ENCODE results near the gene AGPAT4. TPM values are rescaled to one million over a fixed set of nuclear protein-coding genes. Genes with fewer than 3 reads are reported as not detected.

AGPAT4 gene
- total RNA-seq, 6 experiments from 2014 or later, result 0.42 to 1.7 (median 0.78) TPM

DNA sequence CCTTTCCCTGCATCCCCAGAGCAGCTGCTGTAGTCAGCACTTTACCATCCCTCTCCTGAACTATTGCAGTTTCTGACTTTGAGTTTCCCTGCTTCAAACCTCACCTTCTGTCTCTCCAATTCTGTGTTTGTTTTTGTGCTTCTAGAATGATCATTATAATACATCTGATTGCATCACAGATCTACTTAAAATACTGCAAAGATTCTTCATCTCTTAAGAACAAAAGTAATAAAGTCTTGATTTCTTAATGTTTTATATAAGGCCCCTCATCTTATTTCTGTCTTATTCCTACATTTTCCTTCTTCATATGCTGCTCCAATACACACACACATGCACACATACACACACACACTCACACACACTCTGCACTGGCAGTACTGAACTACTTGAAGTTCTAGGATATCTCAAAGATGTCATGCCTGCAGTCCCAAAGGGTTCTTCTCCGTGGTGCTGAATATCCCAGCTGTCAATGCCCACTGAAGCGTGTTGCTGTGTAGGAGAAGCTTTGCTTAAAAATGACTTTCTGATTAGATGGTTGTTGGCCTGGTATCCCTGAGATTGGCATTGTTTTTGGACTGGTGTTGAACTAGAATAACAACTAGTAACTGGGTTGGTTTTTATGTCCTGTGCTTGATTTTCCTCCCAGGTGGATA is 185.1 kb downstream of the AGPAT4 start:
- Histone ChIP-seq H3K36me3 (peaks cover 0 to 79% (median 21%) of the 10 kb centered on the region in 4 donors), H3K4me3 (no peak overlapping the region), H3K4me1 (no peaks in the 10 kb centered on the region), H3K27me3 (no peaks in the 10 kb centered on the region), H3K9me3 (no peaks in the 10 kb centered on the region), H3K27ac (no peak overlapping the region)
- WGBS (ENCODE audit: insufficient coverage, low coverage, low lambda C conversion rate, missing lambda C conversion rate), result 77% methylated on average over 2 of the region's 2 CpGs
- intact Hi-C loops (cut with DNase I), result no loop called here
- no peak for ATAC-seq
- no peak for DNase-seq
- no peak for TF ChIP-seq POLR2A (IDR thresholded peaks at IDR 0.05)
- TF ChIP-seq, protein P1, sequence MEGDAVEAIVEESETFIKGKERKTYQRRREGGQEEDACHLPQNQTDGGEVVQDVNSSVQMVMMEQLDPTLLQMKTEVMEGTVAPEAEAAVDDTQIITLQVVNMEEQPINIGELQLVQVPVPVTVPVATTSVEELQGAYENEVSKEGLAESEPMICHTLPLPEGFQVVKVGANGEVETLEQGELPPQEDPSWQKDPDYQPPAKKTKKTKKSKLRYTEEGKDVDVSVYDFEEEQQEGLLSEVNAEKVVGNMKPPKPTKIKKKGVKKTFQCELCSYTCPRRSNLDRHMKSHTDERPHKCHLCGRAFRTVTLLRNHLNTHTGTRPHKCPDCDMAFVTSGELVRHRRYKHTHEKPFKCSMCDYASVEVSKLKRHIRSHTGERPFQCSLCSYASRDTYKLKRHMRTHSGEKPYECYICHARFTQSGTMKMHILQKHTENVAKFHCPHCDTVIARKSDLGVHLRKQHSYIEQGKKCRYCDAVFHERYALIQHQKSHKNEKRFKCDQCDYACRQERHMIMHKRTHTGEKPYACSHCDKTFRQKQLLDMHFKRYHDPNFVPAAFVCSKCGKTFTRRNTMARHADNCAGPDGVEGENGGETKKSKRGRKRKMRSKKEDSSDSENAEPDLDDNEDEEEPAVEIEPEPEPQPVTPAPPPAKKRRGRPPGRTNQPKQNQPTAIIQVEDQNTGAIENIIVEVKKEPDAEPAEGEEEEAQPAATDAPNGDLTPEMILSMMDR (IDR thresholded peaks at IDR 0.05), result no peak

DNA sequence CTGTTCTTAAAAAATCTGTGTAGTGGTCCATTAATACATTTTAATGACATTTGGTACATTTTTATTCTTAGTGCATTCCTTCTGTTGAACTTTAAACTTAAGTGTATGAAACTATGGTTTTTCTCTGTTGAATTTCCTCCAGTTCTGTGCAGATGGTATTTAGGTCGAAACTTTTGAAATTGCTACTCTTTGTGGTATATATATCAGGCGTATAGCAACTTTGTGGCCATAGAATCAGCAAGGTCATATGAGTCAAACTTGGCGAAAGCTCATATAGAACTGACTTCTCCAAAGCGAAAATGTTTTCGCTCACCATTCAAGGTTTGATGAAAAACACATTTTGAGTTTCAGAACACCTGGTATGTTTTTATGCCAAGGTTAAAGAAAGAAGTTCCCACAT is 188.6 kb downstream of the AGPAT4 start:
- no peak for DNase-seq
- Histone ChIP-seq H3K27ac (no peak overlapping the region), H3K36me3 (peaks cover 0 to 69% (median 10%) of the 10 kb centered on the region in 4 donors), H3K27me3 (no peaks in the 10 kb centered on the region), H3K4me1 (no peaks in the 10 kb centered on the region), H3K9me3 (no peaks in the 10 kb centered on the region), H3K4me3 (no peak overlapping the region)
- intact Hi-C loops (cut with DNase I), result no loop called here
- ATAC-seq, result no peak
- WGBS (ENCODE audit: insufficient coverage, low coverage, low lambda C conversion rate, missing lambda C conversion rate), result 97% methylated on average over 5 of the region's 5 CpGs
- TF ChIP-seq, protein P1 (IDR thresholded peaks at IDR 0.05), result no peak
- TF ChIP-seq POLR2A (IDR thresholded peaks at IDR 0.05), result no peak

DNA sequence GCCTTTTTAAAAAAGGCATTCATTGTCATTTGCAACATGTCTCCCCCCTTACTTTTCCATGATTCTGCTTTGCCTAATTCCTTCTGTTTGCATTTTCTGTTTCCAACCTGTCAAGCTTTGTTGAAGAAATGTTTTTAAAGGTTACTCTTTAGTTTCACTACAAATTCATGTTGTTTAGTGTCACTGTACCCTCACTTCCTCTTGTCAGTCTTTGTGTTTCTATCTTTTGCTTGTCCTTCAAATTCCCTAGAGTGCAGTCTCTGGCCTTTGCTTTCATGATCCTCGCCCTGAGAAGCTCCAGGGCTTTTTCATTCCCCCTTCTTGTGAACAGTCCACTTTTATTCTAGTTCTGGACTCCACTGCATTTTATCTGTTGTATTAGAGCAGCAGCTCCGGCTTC is 191.6 kb downstream of the AGPAT4 start:
- ATAC-seq, result no peak
- H3K4me3 ChIP-seq, result no peak overlapping the region
- no peaks in the 10 kb centered on the region for H3K9me3 ChIP-seq
- no peaks in the 10 kb centered on the region for H3K4me1 ChIP-seq
- no peak overlapping the region for H3K27ac ChIP-seq
- no peak for DNase-seq
- peaks cover 0 to 41% (median 5%) of the 10 kb centered on the region in 4 donors for H3K36me3 ChIP-seq
- no peaks in the 10 kb centered on the region for H3K27me3 ChIP-seq
- intact Hi-C loops (cut with DNase I), result no loop called here
- 100% methylated on average over 2 of the region's 2 CpGs for WGBS (ENCODE audit: insufficient coverage, low coverage, low lambda C conversion rate, missing lambda C conversion rate)
- TF ChIP-seq POLR2A (IDR thresholded peaks at IDR 0.05), result no peak
- TF ChIP-seq, protein P1 (IDR thresholded peaks at IDR 0.05), result no peak

DNA sequence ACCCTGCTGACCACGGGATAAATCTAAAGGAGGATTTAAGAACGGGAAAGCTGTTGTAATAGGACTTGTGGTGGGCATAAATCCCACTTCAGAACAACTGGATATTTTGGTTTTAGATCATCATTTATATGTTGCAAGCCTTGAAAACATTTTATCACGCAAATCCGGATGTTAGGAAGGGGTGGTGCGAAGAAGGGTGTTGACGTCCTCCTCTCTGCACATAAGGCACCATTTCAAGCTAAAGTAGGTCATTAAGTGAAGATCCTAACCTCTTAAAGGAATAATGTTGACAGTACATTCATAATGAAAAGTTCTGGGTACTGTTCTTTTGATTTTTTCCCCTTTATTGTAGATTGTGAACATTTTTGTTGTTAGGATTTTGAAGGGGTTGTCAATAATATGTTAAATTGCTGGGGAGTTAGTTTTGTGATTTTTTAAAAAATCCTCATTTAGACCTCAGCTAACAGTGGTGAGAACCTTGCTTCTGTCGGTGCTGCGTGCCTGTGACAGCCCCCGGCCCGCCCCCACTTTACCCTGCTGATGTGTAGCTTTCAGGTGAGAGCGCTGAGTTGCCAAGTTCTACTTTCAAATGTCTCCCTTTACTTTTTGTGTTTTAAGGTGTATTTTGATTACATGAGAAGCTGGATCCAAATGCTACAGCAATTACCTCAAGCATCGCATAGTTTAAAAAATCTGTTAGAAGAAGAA is 193.4 kb downstream of the AGPAT4 start:
- WGBS (ENCODE audit: insufficient coverage, low coverage, low lambda C conversion rate, missing lambda C conversion rate), result 88% methylated on average over 8 of the region's 12 CpGs

More for the DNA sequence above, 193.4 kb downstream of the AGPAT4 start:
- intact Hi-C loops (cut with DNase I), result no loop called here
- ATAC-seq (no peak), DNase-seq (no peak)
- no peaks in the 10 kb centered on the region for H3K9me3 ChIP-seq
- H3K27ac ChIP-seq, result no peak overlapping the region
- H3K4me1 ChIP-seq, result no peaks in the 10 kb centered on the region
- H3K4me3 ChIP-seq, result no peak overlapping the region
- peaks cover 0 to 29% (median 0%) of the 10 kb centered on the region in 4 donors for H3K36me3 ChIP-seq
- H3K27me3 ChIP-seq, result no peaks in the 10 kb centered on the region
- TF ChIP-seq, protein P1 (IDR thresholded peaks at IDR 0.05), result no peak
- no peak for TF ChIP-seq POLR2A (IDR thresholded peaks at IDR 0.05)
